ENCODE data around the gene FXYD7. TPM values are rescaled to one million over a fixed set of nuclear protein-coding genes. Genes with fewer than 3 reads are reported as not detected.

Gene FXYD7
- total and polyA plus RNA-seq, 8 donors: 0.23 to 0.61 TPM; not detected in 6

Other genes with a start within 250 kb of the FXYD7 start
- 1 to 10 TPM; 1.1 to 3.1 (median 2.2) TPM for gene ZNF30, start 216.4 kb upstream of the FXYD7 start, total RNA-seq
- 1 to 10 TPM; 2.8 to 3.1 TPM for gene ZNF30, start 216.4 kb upstream of the FXYD7 start, polyA plus RNA-seq
- 1 to 10 TPM; 1.5 to 6.4 (median 2.6) TPM for gene ZNF792, start 179.0 kb upstream of the FXYD7 start, total RNA-seq
- gene ZNF792, start 179.0 kb upstream of the FXYD7 start, polyA plus RNA-seq: 1 to 10 TPM; 1.0 to 1.6 TPM
- gene GRAMD1A, start 142.9 kb upstream of the FXYD7 start, total RNA-seq: 10 to 100 TPM; 47.3 to 97.2 (median 87.4) TPM
- 100 to 1,000 TPM in 1 of 2 donors, 10 to 100 TPM in 1; 49.7 to 137 TPM for gene GRAMD1A, start 142.9 kb upstream of the FXYD7 start, polyA plus RNA-seq
- gene SCN1B, start 112.8 kb upstream of the FXYD7 start, total RNA-seq: 10 to 100 TPM in 1 of 6 donors, 1 to 10 TPM in 5; 2.9 to 11.0 (median 4.4) TPM
- 10 to 100 TPM; 14.0 to 15.1 TPM for gene SCN1B, start 112.8 kb upstream of the FXYD7 start, polyA plus RNA-seq
- 100 to 1,000 TPM in 4 of 6 donors, 10 to 100 TPM in 2; 93.0 to 146 (median 118) TPM for gene HPN, start 101.5 kb upstream of the FXYD7 start, total RNA-seq
- 100 to 1,000 TPM; 208 to 238 TPM for gene HPN, start 101.5 kb upstream of the FXYD7 start, polyA plus RNA-seq
- gene FXYD3, start 27.4 kb upstream of the FXYD7 start, total RNA-seq: 10 to 100 TPM; 12.2 to 33.4 (median 16.7) TPM
- gene FXYD3, start 27.4 kb upstream of the FXYD7 start, polyA plus RNA-seq: 10 to 100 TPM; 33.9 to 59.1 TPM
- 1 to 10 TPM in 5 of 6 donors, under 1 TPM in 1; 0.38 to 2.5 (median 1.7) TPM for gene LGI4, start 8.2 kb upstream of the FXYD7 start, total RNA-seq
- gene LGI4, start 8.2 kb upstream of the FXYD7 start, polyA plus RNA-seq: 10 to 100 TPM in 1 of 2 donors, 1 to 10 TPM in 1; 8.0 to 17.9 TPM
- 1 to 10 TPM; 2.8 to 6.8 (median 4.6) TPM for gene FXYD1, start 4.4 kb upstream of the FXYD7 start, total RNA-seq
- gene FXYD1, start 4.4 kb upstream of the FXYD7 start, polyA plus RNA-seq: 10 to 100 TPM in 1 of 2 donors, 1 to 10 TPM in 1; 9.3 to 16.1 TPM
- gene FXYD5, start 11.5 kb downstream of the FXYD7 start, total RNA-seq: 10 to 100 TPM in 3 of 6 donors, 1 to 10 TPM in 3; 2.6 to 34.1 (median 9.2) TPM
- 100 to 1,000 TPM in 1 of 2 donors, 10 to 100 TPM in 1; 31.9 to 101 TPM for gene FXYD5, start 11.5 kb downstream of the FXYD7 start, polyA plus RNA-seq
- not detected for gene FAM187B, start 85.5 kb downstream of the FXYD7 start, total RNA-seq
- not detected for gene FAM187B, start 85.5 kb downstream of the FXYD7 start, polyA plus RNA-seq
- gene LSR, start 105.7 kb downstream of the FXYD7 start, total RNA-seq: 100 to 1,000 TPM in 1 of 6 donors, 10 to 100 TPM in 5; 51.6 to 103 (median 67.0) TPM
- 10 to 100 TPM; 46.1 to 67.5 TPM for gene LSR, start 105.7 kb downstream of the FXYD7 start, polyA plus RNA-seq
- gene USF2, start 125.7 kb downstream of the FXYD7 start, total RNA-seq: 10 to 100 TPM; 46.4 to 84.9 (median 59.8) TPM
- 100 to 1,000 TPM; 106 to 112 TPM for gene USF2, start 125.7 kb downstream of the FXYD7 start, polyA plus RNA-seq
- 10 to 100 TPM in 1 of 6 donors, 1 to 10 TPM in 4, under 1 TPM in 1; 0.69 to 10.2 (median 2.2) TPM for gene HAMP, start 139.3 kb downstream of the FXYD7 start, total RNA-seq
- 100 to 1,000 TPM in 1 of 2 donors, 10 to 100 TPM in 1; 24.5 to 138 TPM for gene HAMP, start 139.3 kb downstream of the FXYD7 start, polyA plus RNA-seq
- gene MAG, start 148.9 kb downstream of the FXYD7 start, total RNA-seq: under 1 TPM in 1 of 6 donors, not detected in 5; 0.17 TPM
- under 1 TPM in 1 of 2 donors, not detected in 1; 0.47 TPM for gene MAG, start 148.9 kb downstream of the FXYD7 start, polyA plus RNA-seq
- 1 to 10 TPM in 2 of 6 donors, under 1 TPM in 4; 0.32 to 2.1 (median 0.94) TPM for gene CD22, start 185.9 kb downstream of the FXYD7 start, total RNA-seq
- gene CD22, start 185.9 kb downstream of the FXYD7 start, polyA plus RNA-seq: under 1 TPM; 0.38 to 0.49 TPM
- 1 to 10 TPM in 4 of 6 donors, under 1 TPM in 2; 0.60 to 3.5 (median 1.8) TPM for gene FFAR1, start 204.6 kb downstream of the FXYD7 start, total RNA-seq
- gene FFAR1, start 204.6 kb downstream of the FXYD7 start, polyA plus RNA-seq: 10 to 100 TPM in 1 of 2 donors, 1 to 10 TPM in 1; 3.6 to 30.1 TPM
- under 1 TPM in 5 of 6 donors, not detected in 1; 0.09 to 0.37 (median 0.26) TPM for gene FFAR3, start 215.2 kb downstream of the FXYD7 start, total RNA-seq
- 1 to 10 TPM; 1.5 to 2.7 TPM for gene FFAR3, start 215.2 kb downstream of the FXYD7 start, polyA plus RNA-seq
- under 1 TPM in 2 of 6 donors, not detected in 4; 0.12 to 0.16 TPM for gene GPR42, start 227.8 kb downstream of the FXYD7 start, total RNA-seq
- gene GPR42, start 227.8 kb downstream of the FXYD7 start, polyA plus RNA-seq: under 1 TPM in 1 of 2 donors, not detected in 1; 0.52 TPM